Measurements from ENCODE around the gene LAMP1. TPM values are rescaled to one million over a fixed set of nuclear protein-coding genes. Genes with fewer than 3 reads are reported as not detected.
"Not testable (repeated sequence)": the region's sequence is repeated elsewhere in the genome, so short reads cannot be mapped to it uniquely, and the experiment has no call there.

LAMP1 gene
- total RNA-seq, 2 experiments from 2014 or later = 32.2 to 36.0 TPM

GRCh38 chr13:113298043-113298945 is 1.3 kb downstream of the LAMP1 start:
- Mint-ChIP-seq H3K36me3 (ENCODE audit: low read depth) (peaks cover 4% of the 10 kb centered on the region), H3K27ac (peak overlapping the region; percentile 86), H3K4me1 (peaks cover 29% of the 10 kb centered on the region), H3K27me3 (peaks cover 2% of the 10 kb centered on the region), H3K4me3 (peak overlapping the region; percentile 89), H3K9me3 (ENCODE audit: low read depth) (no peaks in the 10 kb centered on the region)
- ChIA-PET CTCF (interaction anchor here (0.6 to 0.7 kb wide), 3 partner anchors 19 to 95 kb away, joined by 3 to 4 read pairs (median 3); no protein-coding TSS in a partner anchor), POLR2A (no interaction called here)
- DNase-seq = no peak
- no peak for ATAC-seq
- intact Hi-C loops (cut with DNase I, micrococcal nuclease) = loop anchor here in 1 of 2 experiments (5.0 kb wide), 1 partner anchor 146 kb away; no protein-coding TSS in a partner anchor

DNA sequence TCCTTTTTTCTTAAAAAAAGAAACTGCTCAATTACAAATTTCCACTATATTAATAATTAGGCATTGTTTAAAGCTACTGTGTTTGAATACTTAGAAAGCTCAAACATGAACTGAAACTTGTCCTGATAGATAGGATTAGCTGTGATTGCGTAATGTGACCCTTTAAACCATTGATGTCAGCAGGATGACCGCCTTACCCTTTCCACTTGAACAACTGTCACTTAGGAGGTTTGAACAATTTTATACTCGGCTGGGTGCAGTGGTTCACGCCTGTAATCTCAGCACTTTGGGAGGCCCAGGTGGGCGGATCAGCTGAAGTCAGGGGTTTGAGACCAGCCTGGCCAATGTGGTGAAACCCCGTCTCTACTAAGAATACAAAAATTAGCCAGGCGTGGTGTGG is 2.9 kb downstream of the LAMP1 start:
- peaks cover 4% of the 10 kb centered on the region for H3K36me3 Mint-ChIP-seq (ENCODE audit: low read depth)
- no peak overlapping the region for H3K27ac Mint-ChIP-seq
- peaks cover 34% of the 10 kb centered on the region for H3K4me1 Mint-ChIP-seq
- no peak overlapping the region for H3K4me3 Mint-ChIP-seq
- ChIA-PET CTCF (no interaction called here), POLR2A (interaction anchor here (0.7 kb wide), 1 partner anchor 91 kb away, joined by 7 read pairs; the partner anchor contains the start of gene PCID2)
- H3K9me3 Mint-ChIP-seq (ENCODE audit: low read depth) = no peaks in the 10 kb centered on the region
- H3K27me3 Mint-ChIP-seq = peaks cover 2% of the 10 kb centered on the region
- no peak for DNase-seq
- ATAC-seq = no peak
- intact Hi-C loops (cut with DNase I, micrococcal nuclease) = loop anchor here in 1 of 2 experiments (5.0 kb wide), 1 partner anchor 148 kb away; no protein-coding TSS in a partner anchor

GRCh38 chr13:113302986-113303385 is 5.9 kb downstream of the LAMP1 start:
- ATAC-seq (no peak), DNase-seq (no peak)
- H3K9me3 Mint-ChIP-seq (ENCODE audit: low read depth) = no peaks in the 10 kb centered on the region
- POLR2A ChIA-PET = no interaction called here
- intact Hi-C loops (cut with DNase I, micrococcal nuclease) = no loop called here
- no peak overlapping the region for H3K4me3 Mint-ChIP-seq
- CTCF ChIA-PET = no interaction called here
- peaks cover 31% of the 10 kb centered on the region for H3K4me1 Mint-ChIP-seq
- peaks cover 1% of the 10 kb centered on the region for H3K36me3 Mint-ChIP-seq (ENCODE audit: low read depth)
- no peaks in the 10 kb centered on the region for H3K27me3 Mint-ChIP-seq
- no peak overlapping the region for H3K27ac Mint-ChIP-seq

DNA sequence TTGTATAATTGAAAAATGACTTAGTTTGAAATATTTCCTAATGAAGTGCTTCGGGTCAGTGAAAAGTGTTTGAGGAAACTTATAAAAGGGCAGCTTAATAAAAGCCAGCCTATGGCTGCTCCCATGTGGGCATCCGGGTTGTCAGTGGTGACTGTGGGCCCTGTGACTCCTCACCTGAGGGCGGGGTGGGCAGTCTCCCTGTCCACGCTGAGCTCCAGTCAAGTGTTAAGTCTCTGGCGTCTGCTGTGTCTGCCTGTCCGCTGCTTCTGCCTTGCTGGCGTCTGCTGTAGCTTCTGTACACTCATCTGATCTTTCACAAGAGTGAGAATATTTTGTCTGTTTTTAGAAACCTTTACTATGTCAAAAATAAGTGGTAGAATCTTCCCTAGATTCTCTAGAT is 7.1 kb downstream of the LAMP1 start:
- H3K27me3 Mint-ChIP-seq = no peaks in the 10 kb centered on the region
- no peak for DNase-seq
- H3K27ac Mint-ChIP-seq = no peak overlapping the region
- peaks cover 1% of the 10 kb centered on the region for H3K36me3 Mint-ChIP-seq (ENCODE audit: low read depth)
- no peak for ATAC-seq
- H3K4me1 Mint-ChIP-seq = peaks cover 22% of the 10 kb centered on the region
- no peak overlapping the region for H3K4me3 Mint-ChIP-seq
- CTCF ChIA-PET = interaction anchor here (0.8 kb wide), 1 partner anchor 8 kb away, joined by 3 read pairs; no protein-coding TSS in a partner anchor
- POLR2A ChIA-PET = no interaction called here
- intact Hi-C loops (cut with DNase I, micrococcal nuclease) = no loop called here
- H3K9me3 Mint-ChIP-seq (ENCODE audit: low read depth) = no peaks in the 10 kb centered on the region

DNA sequence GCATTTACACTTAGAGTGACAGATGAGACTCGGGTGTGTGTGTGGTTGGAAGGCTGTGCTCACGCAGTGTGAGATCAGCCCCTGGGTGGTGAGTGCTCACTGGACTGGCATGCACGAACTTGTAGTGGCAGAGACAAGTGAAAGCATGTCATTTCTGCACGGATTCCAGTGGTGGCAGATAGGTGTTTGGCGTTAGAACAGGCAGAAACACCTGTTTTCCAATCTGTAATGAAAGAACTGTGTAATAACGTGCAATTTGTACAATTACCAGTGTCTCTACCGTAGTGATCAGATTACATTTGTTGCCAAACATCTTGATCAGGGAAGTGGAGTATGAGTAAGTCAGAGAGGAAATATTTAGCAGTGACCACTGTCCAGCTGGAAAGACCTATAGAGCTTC is 8.2 kb downstream of the LAMP1 start:
- H3K9me3 Mint-ChIP-seq (ENCODE audit: low read depth) = no peaks in the 10 kb centered on the region
- intact Hi-C loops (cut with DNase I, micrococcal nuclease) = no loop called here
- POLR2A ChIA-PET = no interaction called here
- peaks cover 22% of the 10 kb centered on the region for H3K4me1 Mint-ChIP-seq
- H3K27ac Mint-ChIP-seq = peak overlapping the region; percentile 31
- H3K36me3 Mint-ChIP-seq (ENCODE audit: low read depth) = peaks cover 5% of the 10 kb centered on the region
- no peaks in the 10 kb centered on the region for H3K27me3 Mint-ChIP-seq
- DNase-seq (no peak), ATAC-seq (no peak)
- H3K4me3 Mint-ChIP-seq = no peak overlapping the region
- CTCF ChIA-PET = no interaction called here

- ChIA-PET CTCF (no interaction called here), POLR2A (no interaction called here)
- Mint-ChIP-seq H3K27ac (no peak overlapping the region), H3K36me3 (ENCODE audit: low read depth) (peaks cover 13% of the 10 kb centered on the region), H3K4me1 (peaks cover 17% of the 10 kb centered on the region), H3K4me3 (no peak overlapping the region), H3K9me3 (ENCODE audit: low read depth) (no peaks in the 10 kb centered on the region), H3K27me3 (no peaks in the 10 kb centered on the region)
- DNase-seq (no peak), ATAC-seq (no peak)
- intact Hi-C loops (cut with DNase I, micrococcal nuclease) = no loop called here
Measured at GRCh38 chr13:113307491-113307890, 10.5 kb downstream of the LAMP1 start.

DNA sequence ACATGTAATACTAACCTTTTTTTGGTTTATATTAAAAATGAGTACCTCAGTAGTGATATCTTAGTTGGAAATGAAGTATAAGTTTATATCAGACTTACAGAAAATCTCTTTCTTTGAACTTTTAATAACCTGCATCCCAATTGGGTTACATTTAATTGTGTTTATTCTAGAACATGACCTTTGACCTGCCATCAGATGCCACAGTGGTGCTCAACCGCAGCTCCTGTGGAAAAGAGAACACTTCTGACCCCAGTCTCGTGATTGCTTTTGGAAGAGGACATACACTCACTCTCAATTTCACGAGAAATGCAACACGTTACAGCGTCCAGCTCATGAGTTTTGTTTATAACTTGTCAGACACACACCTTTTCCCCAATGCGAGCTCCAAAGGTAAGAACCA is 12.4 kb downstream of the LAMP1 start:
- Mint-ChIP-seq H3K4me3 (no peak overlapping the region), H3K4me1 (peaks cover 6% of the 10 kb centered on the region), H3K27ac (no peak overlapping the region), H3K36me3 (ENCODE audit: low read depth) (peaks cover 13% of the 10 kb centered on the region), H3K27me3 (no peaks in the 10 kb centered on the region), H3K9me3 (ENCODE audit: low read depth) (no peaks in the 10 kb centered on the region)
- ChIA-PET CTCF (interaction anchor here (0.6 to 1.2 kb wide), 2 partner anchors 8 to 95 kb away, joined by 3 to 4 read pairs; no protein-coding TSS in a partner anchor), POLR2A (no interaction called here)
- DNase-seq (no peak), ATAC-seq (no peak)
- intact Hi-C loops (cut with DNase I, micrococcal nuclease) = no loop called here

DNA sequence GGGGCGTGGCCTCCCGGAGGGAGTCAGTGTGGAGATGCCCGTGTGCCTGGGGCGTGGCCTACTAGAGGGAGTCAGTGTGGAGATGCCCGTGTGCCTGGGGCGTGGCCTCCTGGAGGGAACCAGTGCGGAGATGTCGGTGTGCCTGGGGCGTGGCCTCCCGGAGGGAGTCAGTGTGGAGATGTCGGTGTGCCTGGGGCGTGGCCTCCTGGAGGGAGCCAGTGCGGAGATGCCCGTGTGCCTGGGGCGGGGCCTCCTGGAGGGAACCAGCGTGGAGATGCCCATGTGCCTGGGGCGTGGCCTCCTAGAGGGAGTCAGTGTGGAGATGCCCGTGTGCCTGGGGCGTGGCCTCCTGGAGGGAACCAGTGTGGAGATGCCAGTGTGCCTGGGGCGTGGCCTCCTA is 17.1 kb downstream of the LAMP1 start:
- not testable (repeated sequence) for ATAC-seq

DNA sequence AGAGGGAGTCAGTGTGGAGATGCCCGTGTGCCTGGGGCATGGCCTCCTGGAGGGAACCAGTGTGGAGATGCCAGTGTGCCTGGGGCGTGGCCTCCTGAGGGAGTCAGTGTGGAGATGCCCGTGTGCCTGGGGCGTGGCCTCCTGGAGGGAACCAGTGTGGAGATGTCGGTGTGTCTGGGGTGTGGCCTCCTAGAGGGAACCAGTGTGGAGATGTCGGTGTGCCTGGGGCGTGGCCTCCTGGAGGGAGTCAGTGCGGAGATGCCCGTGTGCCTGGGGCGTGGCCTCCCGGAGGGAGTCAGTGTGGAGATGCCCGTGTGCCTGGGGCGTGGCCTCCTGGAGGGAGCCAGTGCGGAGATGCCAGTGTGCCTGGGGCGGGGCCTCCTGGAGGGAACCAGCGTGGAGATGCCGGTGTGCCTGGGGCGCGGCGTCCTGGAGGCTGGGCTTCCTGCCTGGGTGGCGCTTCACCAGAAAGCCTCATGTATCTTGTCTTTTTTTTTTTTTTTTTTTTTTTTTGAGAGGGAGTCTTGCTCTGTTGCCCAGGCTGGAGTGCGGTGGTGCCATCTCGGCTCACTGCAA is 17.9 kb downstream of the LAMP1 start:
- DNase-seq; POLR2A ChIA-PET; H3K4me1 Mint-ChIP-seq; H3K27ac Mint-ChIP-seq; H3K9me3 Mint-ChIP-seq (ENCODE audit: low read depth); H3K36me3 Mint-ChIP-seq (ENCODE audit: low read depth); H3K27me3 Mint-ChIP-seq; H3K4me3 Mint-ChIP-seq; intact Hi-C loops (cut with DNase I, micrococcal nuclease); ATAC-seq; CTCF ChIA-PET: not testable (repeated sequence)

More for the DNA sequence above, 17.1 kb downstream of the LAMP1 start:
- POLR2A ChIA-PET; intact Hi-C loops (cut with DNase I, micrococcal nuclease); DNase-seq; H3K4me3 Mint-ChIP-seq; H3K27me3 Mint-ChIP-seq; CTCF ChIA-PET; H3K9me3 Mint-ChIP-seq (ENCODE audit: low read depth); H3K4me1 Mint-ChIP-seq; H3K27ac Mint-ChIP-seq: not testable (repeated sequence)
- H3K36me3 Mint-ChIP-seq (ENCODE audit: low read depth) = peaks cover 11% of the 10 kb centered on the region

- Mint-ChIP-seq H3K36me3 (ENCODE audit: low read depth) (peaks cover 9% of the 10 kb centered on the region), H3K27ac (no peak overlapping the region), H3K27me3 (no peaks in the 10 kb centered on the region), H3K4me1 (no peaks in the 10 kb centered on the region), H3K4me3 (no peak overlapping the region), H3K9me3 (ENCODE audit: low read depth) (no peaks in the 10 kb centered on the region)
- CTCF ChIA-PET = no interaction called here
- POLR2A ChIA-PET = no interaction called here
- no peak for DNase-seq
- intact Hi-C loops (cut with DNase I, micrococcal nuclease) = no loop called here
- ATAC-seq = no peak
Measured at GRCh38 chr13:113315992-113316391, 19.0 kb downstream of the LAMP1 start.

- ChIA-PET POLR2A (no interaction called here), CTCF (interaction anchor here (0.6 kb wide), 2 partner anchors 8 to 18 kb away, joined by 3 to 4 read pairs; no protein-coding TSS in a partner anchor)
- H3K27me3 Mint-ChIP-seq = no peaks in the 10 kb centered on the region
- ATAC-seq (no peak), DNase-seq (no peak)
- peaks cover 16% of the 10 kb centered on the region for H3K36me3 Mint-ChIP-seq (ENCODE audit: low read depth)
- H3K27ac Mint-ChIP-seq = no peak overlapping the region
- no peak overlapping the region for H3K4me3 Mint-ChIP-seq
- no peaks in the 10 kb centered on the region for H3K9me3 Mint-ChIP-seq (ENCODE audit: low read depth)
- H3K4me1 Mint-ChIP-seq = no peaks in the 10 kb centered on the region
- intact Hi-C loops (cut with DNase I, micrococcal nuclease) = no loop called here
Measured at GRCh38 chr13:113317031-113317430, 20.0 kb downstream of the LAMP1 start.

- ATAC-seq = no peak
- peaks cover 27% of the 10 kb centered on the region for H3K36me3 Mint-ChIP-seq (ENCODE audit: low read depth)
- no peak overlapping the region for H3K4me3 Mint-ChIP-seq
- H3K9me3 Mint-ChIP-seq (ENCODE audit: low read depth) = no peaks in the 10 kb centered on the region
- no peak overlapping the region for H3K27ac Mint-ChIP-seq
- POLR2A ChIA-PET = no interaction called here
- H3K4me1 Mint-ChIP-seq = no peaks in the 10 kb centered on the region
- intact Hi-C loops (cut with DNase I, micrococcal nuclease) = no loop called here
- H3K27me3 Mint-ChIP-seq = no peaks in the 10 kb centered on the region
- CTCF ChIA-PET = interaction anchor here (0.7 kb wide), 1 partner anchor 71 kb away, joined by 3 read pairs; no protein-coding TSS in a partner anchor
- no peak for DNase-seq
Measured at GRCh38 chr13:113318956-113319355, 21.9 kb downstream of the LAMP1 start.
